ENCODE measurements around the gene FABP3.

- TF ChIP-seq POLR2A (IDR thresholded peaks at IDR 0.05; ENCODE audit: control extremely low read depth in 1 of 2, low read depth in 2 of 2, low read length in 2 of 2) (no peak), POLR2AphosphoS5 (IDR thresholded peaks at IDR 0.05; ENCODE audit: low read depth, low read length) (no peak), USF2 (IDR thresholded peaks at IDR 0.05; ENCODE audit: low read length) (no peak), CTCF (IDR thresholded peaks at IDR 0.05; ENCODE audit: control extremely low read depth in 1 of 3, insufficient read depth in 1 of 3, low read depth in 1 of 3, low read length in 3 of 3) (no peak), TEAD4 (IDR thresholded peaks at IDR 0.05; ENCODE audit: low read depth, low read length) (no peak), PHF8 (conservative IDR thresholded peaks at IDR 0.05; ENCODE audit: low read depth, low read length) (no peak), SAP30 (IDR thresholded peaks at IDR 0.05; ENCODE audit: insufficient read depth, insufficient replicate concordance, low read length) (no peak), HDAC2 (IDR thresholded peaks at IDR 0.05; ENCODE audit: borderline replicate concordance in 1 of 2, low read depth in 2 of 2, low read length in 2 of 2) (no peak)
Observed at GRCh38 chr1:31418626-31419323, 45.9 kb upstream of the FABP3 start.

Measured in H1 (cell line).